ENCODE results near the gene AGTRAP.

- TF ChIP-seq, protein P1, sequence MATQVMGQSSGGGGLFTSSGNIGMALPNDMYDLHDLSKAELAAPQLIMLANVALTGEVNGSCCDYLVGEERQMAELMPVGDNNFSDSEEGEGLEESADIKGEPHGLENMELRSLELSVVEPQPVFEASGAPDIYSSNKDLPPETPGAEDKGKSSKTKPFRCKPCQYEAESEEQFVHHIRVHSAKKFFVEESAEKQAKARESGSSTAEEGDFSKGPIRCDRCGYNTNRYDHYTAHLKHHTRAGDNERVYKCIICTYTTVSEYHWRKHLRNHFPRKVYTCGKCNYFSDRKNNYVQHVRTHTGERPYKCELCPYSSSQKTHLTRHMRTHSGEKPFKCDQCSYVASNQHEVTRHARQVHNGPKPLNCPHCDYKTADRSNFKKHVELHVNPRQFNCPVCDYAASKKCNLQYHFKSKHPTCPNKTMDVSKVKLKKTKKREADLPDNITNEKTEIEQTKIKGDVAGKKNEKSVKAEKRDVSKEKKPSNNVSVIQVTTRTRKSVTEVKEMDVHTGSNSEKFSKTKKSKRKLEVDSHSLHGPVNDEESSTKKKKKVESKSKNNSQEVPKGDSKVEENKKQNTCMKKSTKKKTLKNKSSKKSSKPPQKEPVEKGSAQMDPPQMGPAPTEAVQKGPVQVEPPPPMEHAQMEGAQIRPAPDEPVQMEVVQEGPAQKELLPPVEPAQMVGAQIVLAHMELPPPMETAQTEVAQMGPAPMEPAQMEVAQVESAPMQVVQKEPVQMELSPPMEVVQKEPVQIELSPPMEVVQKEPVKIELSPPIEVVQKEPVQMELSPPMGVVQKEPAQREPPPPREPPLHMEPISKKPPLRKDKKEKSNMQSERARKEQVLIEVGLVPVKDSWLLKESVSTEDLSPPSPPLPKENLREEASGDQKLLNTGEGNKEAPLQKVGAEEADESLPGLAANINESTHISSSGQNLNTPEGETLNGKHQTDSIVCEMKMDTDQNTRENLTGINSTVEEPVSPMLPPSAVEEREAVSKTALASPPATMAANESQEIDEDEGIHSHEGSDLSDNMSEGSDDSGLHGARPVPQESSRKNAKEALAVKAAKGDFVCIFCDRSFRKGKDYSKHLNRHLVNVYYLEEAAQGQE (IDR thresholded peaks at IDR 0.05; ENCODE audit: insufficient read depth in 1 of 2, low read depth in 2 of 2, low read length in 1 of 2), result no peak
- TF ChIP-seq, protein P2, sequence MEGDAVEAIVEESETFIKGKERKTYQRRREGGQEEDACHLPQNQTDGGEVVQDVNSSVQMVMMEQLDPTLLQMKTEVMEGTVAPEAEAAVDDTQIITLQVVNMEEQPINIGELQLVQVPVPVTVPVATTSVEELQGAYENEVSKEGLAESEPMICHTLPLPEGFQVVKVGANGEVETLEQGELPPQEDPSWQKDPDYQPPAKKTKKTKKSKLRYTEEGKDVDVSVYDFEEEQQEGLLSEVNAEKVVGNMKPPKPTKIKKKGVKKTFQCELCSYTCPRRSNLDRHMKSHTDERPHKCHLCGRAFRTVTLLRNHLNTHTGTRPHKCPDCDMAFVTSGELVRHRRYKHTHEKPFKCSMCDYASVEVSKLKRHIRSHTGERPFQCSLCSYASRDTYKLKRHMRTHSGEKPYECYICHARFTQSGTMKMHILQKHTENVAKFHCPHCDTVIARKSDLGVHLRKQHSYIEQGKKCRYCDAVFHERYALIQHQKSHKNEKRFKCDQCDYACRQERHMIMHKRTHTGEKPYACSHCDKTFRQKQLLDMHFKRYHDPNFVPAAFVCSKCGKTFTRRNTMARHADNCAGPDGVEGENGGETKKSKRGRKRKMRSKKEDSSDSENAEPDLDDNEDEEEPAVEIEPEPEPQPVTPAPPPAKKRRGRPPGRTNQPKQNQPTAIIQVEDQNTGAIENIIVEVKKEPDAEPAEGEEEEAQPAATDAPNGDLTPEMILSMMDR (IDR thresholded peaks at IDR 0.05), result no peak
These were observed 47.4 kb upstream of the AGTRAP start for GRCh38 chr1:11688506-11688905.

All from Panc1 (cell line).